Large intestine (tissue), 3 donors: ENCODE data around the gene SLC26A8. TPM values are rescaled to one million over a fixed set of nuclear protein-coding genes. Genes with fewer than 3 reads are reported as not detected.
"Not testable (repeated sequence)": the region's sequence is repeated elsewhere in the genome, so short reads cannot be mapped to it uniquely, and the experiment has no call there.

Source experiments
- DNase-seq, 2 donors: peaks; one replicate each; pipeline versions ENCODE4 v3.0.0 to v3.0.0-alpha.2; 2013
- H3K27ac ChIP-seq: one replicate; pipeline ENCODE4 v1.5.1; 2013; ENCODE audit warnings: low read length
- H3K27me3 ChIP-seq: 2 replicates; pipeline ENCODE4 v1.6.1; 2013; ENCODE audit warnings: low read length; ENCODE audit not compliant: control insufficient read depth, insufficient read depth
- H3K36me3 ChIP-seq: 2 replicates; pipeline ENCODE4 v1.6.1; 2013; ENCODE audit warnings: low read length; ENCODE audit not compliant: control insufficient read depth, insufficient read depth
- H3K4me1 ChIP-seq: one replicate; pipeline ENCODE4 v1.6.1; 2013; ENCODE audit warnings: low read length; ENCODE audit not compliant: control insufficient read depth, insufficient read depth
- H3K4me3 ChIP-seq: one replicate; pipeline ENCODE4 v1.5.1; 2013; ENCODE audit warnings: low read length
- H3K9me3 ChIP-seq: one replicate; pipeline ENCODE4 v1.6.1; 2013; ENCODE audit warnings: mild to moderate bottlenecking, low read depth, low read length, moderate library complexity; ENCODE audit not compliant: control insufficient read depth
- WGBS: methylation state at CpG from one replicate; pipeline ENCODE4 v1.1.5; 2013; ENCODE audit warnings: low lambda C conversion rate; ENCODE audit not compliant: insufficient coverage; 5-methylcytosine and 5-hydroxymethylcytosine counted together
- polyA plus RNA-seq: library from polyadenylated mRNA; unstranded; fragments of 120-200 nt; gene quantifications from one replicate; pipeline ENCODE4 v1.2.1, GENCODE V29; 2013

Gene SLC26A8
- polyA plus RNA-seq, 1 donor: 0.24 TPM

DNA sequence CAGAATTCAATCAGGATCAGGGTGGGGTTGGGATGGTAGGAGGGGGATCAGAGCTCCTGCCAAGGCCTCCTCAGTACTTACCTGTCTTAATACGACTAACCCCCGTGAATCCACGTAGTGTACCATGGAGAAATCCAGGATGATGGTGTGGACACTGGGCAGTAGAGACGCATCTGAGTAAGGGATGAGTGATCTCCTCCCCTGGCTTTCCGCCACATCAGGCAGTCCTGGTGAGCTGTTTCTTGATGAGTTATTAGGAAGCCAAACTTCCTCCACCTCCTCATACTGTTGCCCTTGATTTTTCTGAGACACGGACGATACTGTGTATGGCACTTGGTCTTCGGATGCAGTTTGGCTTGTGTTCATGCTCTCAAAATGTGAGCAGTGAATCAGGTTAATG is 69.4 kb downstream of the SLC26A8 start:
- WGBS: no CpG with 5 or more reads among the region's 8 CpGs
- H3K4me3 ChIP-seq: no peak overlapping the region
- H3K27ac ChIP-seq: no peak overlapping the region
- no peaks in the 10 kb centered on the region for H3K4me1 ChIP-seq
- H3K27me3 ChIP-seq: no peaks in the 10 kb centered on the region
- H3K36me3 ChIP-seq: no peaks in the 10 kb centered on the region
- H3K9me3 ChIP-seq: no peaks in the 10 kb centered on the region
- DNase-seq: no peak

DNA sequence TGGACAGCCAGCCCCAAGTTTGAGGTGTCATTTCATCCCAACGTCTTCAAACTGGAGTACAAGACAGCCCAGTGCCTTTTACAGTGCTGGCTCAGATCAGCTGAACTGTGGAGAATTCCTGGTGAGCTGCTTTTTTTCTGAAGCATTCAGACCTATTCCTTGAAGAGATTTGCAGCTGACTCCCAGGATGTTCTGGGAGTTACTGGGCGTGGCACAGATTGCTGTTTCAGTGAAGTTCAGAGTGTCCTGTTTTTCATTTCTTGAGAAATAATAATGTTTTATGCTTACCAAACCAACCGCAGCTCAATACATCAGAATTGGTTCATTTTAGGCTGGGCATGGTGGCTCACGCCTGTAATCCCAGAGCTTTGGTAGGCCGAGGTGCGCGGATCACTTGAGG is 70.1 kb downstream of the SLC26A8 start:
- H3K9me3 ChIP-seq: no peaks in the 10 kb centered on the region
- H3K4me1 ChIP-seq: no peaks in the 10 kb centered on the region
- no peaks in the 10 kb centered on the region for H3K36me3 ChIP-seq
- 80% methylated on average over 1 of the region's 7 CpGs for WGBS
- H3K4me3 ChIP-seq: no peak overlapping the region
- H3K27me3 ChIP-seq: no peaks in the 10 kb centered on the region
- no peak overlapping the region for H3K27ac ChIP-seq
- DNase-seq: no peak

DNA sequence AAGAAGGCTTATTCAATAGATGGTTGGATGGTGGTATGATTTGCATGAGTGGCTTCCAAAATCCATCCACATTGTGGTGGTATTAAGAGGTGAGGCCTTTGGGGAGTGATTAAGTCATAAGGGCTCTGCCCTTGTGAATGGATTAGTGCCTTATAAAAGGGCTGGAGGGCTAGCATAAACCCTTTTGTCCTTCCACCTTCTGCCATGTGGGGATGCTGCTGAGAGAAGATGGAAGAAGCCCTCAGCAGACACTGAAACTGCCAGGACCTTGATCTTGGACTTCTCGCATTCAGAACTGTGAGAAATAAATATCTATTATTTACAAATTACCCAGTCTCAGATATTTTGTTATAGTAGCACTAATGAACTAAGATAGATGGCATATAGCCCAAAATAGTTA is 75.7 kb downstream of the SLC26A8 start:
- WGBS: no CpG with 5 or more reads among the region's 1 CpG
- Histone ChIP-seq H3K4me3 (no peak overlapping the region), H3K4me1 (no peaks in the 10 kb centered on the region), H3K36me3 (no peaks in the 10 kb centered on the region), H3K9me3 (no peaks in the 10 kb centered on the region), H3K27ac (no peak overlapping the region), H3K27me3 (no peaks in the 10 kb centered on the region)
- DNase-seq: no peak

GRCh38 chr6:35945650-35946025 is 78.8 kb downstream of the SLC26A8 start:
- H3K4me3 ChIP-seq: no peak overlapping the region
- 86% methylated on average over 1 of the region's 1 CpG for WGBS
- no peak overlapping the region for H3K27ac ChIP-seq
- H3K9me3 ChIP-seq: no peaks in the 10 kb centered on the region
- H3K36me3 ChIP-seq: no peaks in the 10 kb centered on the region
- DNase-seq: no peak
- no peaks in the 10 kb centered on the region for H3K27me3 ChIP-seq
- no peaks in the 10 kb centered on the region for H3K4me1 ChIP-seq

DNA sequence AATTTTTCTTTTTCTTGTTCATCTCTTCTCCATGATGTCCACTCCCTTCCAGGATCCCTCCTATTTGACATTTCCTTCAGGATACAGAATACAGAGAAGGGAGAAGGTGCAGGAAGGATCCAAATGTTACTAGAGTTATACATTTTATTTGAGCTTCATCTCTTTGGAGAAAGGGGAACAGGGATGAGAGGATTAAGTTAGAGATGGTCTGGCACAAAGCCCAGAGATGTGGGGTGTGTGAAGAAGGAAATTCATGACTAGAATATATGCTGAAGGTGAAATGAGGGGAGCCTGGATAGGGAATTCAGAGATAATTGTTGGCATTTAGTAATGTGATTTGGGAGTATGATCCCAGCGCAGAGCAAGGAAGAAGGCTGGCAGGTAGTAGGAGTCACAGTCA is 81.1 kb downstream of the SLC26A8 start:
- no peaks in the 10 kb centered on the region for H3K4me1 ChIP-seq
- no peak overlapping the region for H3K27ac ChIP-seq
- no peaks in the 10 kb centered on the region for H3K27me3 ChIP-seq
- no peak overlapping the region for H3K4me3 ChIP-seq
- 100% methylated on average over 1 of the region's 1 CpG for WGBS
- no peaks in the 10 kb centered on the region for H3K36me3 ChIP-seq
- no peaks in the 10 kb centered on the region for H3K9me3 ChIP-seq
- no peak for DNase-seq

DNA sequence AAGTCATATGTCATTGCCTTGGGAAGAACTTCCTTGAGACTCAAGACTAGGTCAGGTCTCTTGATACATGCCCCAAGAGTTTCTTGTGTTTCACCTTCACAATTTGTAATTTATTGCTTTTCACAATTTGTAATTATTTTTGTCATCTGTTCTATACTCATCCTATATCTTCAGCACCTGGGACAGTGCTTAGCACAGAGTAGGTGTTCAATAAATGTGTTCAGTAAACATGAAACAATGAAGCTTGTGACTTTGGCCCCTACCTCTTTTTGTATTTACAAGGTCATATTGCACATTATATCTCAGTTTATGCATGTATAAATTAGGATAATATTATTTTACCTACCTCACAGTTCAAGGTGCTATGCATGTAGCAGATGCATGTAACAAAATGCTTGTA is 82.1 kb downstream of the SLC26A8 start:
- Histone ChIP-seq H3K4me3 (no peak overlapping the region), H3K36me3 (no peaks in the 10 kb centered on the region), H3K27ac (no peak overlapping the region), H3K27me3 (no peaks in the 10 kb centered on the region), H3K4me1 (no peaks in the 10 kb centered on the region), H3K9me3 (no peaks in the 10 kb centered on the region)
- no peak for DNase-seq

GRCh38 chr6:35941170-35941569 is 83.3 kb downstream of the SLC26A8 start:
- DNase-seq, H3K4me3 ChIP-seq, H3K4me1 ChIP-seq, H3K36me3 ChIP-seq, H3K27me3 ChIP-seq, H3K27ac ChIP-seq, H3K9me3 ChIP-seq: not testable (repeated sequence)
- WGBS: no CpG with 5 or more reads among the region's 7 CpGs

DNA sequence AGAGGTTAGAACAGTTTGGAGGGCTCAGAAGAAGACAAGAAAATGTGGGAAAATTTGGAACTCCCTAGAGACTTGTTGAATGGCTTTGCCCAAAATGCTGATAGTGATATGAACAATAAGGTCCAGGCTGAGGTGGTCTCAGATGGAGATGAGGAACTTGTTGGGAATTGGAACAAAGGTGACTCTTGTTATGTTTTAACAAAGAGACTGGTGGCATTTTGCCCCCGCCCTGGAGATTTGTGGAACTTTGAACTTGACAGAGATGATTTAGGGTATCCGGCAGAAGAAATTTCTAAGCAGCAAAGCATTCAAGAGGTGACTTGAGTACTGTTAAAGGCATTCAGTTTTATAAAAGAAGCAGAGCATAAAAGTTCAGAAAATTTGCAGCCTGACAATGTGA is 84.4 kb downstream of the SLC26A8 start:
- not testable (repeated sequence) for DNase-seq, H3K9me3 ChIP-seq, H3K4me1 ChIP-seq, H3K27ac ChIP-seq, H3K27me3 ChIP-seq, H3K4me3 ChIP-seq, H3K36me3 ChIP-seq
- WGBS: no CpG with 5 or more reads among the region's 2 CpGs

GRCh38 chr6:35939259-35939658 is 85.2 kb downstream of the SLC26A8 start:
- H3K36me3 ChIP-seq, H3K4me1 ChIP-seq: not testable (repeated sequence)
- no CpG with 5 or more reads among the region's 5 CpGs for WGBS

GRCh38 chr6:35936681-35937359 is 87.6 kb downstream of the SLC26A8 start:
- no peaks in the 10 kb centered on the region for H3K9me3 ChIP-seq
- H3K4me3 ChIP-seq: no peak overlapping the region
- H3K36me3 ChIP-seq: no peaks in the 10 kb centered on the region
- H3K27ac ChIP-seq: no peak overlapping the region
- no peaks in the 10 kb centered on the region for H3K4me1 ChIP-seq
- WGBS: no CpG with 5 or more reads among the region's 1 CpG
- H3K27me3 ChIP-seq: no peaks in the 10 kb centered on the region
- DNase-seq: no peak

More at GRCh38 chr6:35939259-35939658, 85.2 kb downstream of the SLC26A8 start:
- H3K4me3 ChIP-seq, H3K27ac ChIP-seq, H3K27me3 ChIP-seq, H3K9me3 ChIP-seq, DNase-seq: not testable (repeated sequence)

- no peaks in the 10 kb centered on the region for H3K36me3 ChIP-seq
- DNase-seq: no peak
- H3K4me3 ChIP-seq: no peak overlapping the region
- peaks cover 5% of the 10 kb centered on the region for H3K9me3 ChIP-seq
- no peak overlapping the region for H3K27ac ChIP-seq
- no peaks in the 10 kb centered on the region for H3K4me1 ChIP-seq
- H3K27me3 ChIP-seq: no peaks in the 10 kb centered on the region
- no CpG with 5 or more reads among the region's 5 CpGs for WGBS
These were observed 89.0 kb downstream of the SLC26A8 start for GRCh38 chr6:35935469-35935868.
